ENCODE measurements around the gene ZFYVE28.

The ZFYVE28 gene

DNA sequence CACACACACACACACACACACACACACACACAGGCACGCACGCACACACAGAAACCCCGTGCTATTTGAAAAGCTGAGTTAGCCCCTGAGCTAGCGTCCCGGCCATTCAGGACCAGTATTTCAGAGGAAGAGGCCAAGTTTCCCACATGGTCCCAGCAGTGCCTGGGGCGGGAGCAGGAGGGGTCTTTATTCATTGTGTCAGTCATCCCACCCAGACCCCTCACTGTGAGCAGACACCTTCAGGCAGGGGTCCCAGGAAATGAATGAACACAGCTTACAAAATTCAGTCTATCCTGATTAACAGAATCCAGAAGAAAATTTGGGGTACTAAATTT, 58.1 kb downstream of the ZFYVE28 start:
- DNase-seq (ENCODE audit: extremely low spot score), result no peak
- TF ChIP-seq L3MBTL2 (conservative IDR thresholded peaks at IDR 0.05), result no peak
- CTCF ChIA-PET, result interaction anchor here (0.6 to 1.6 kb wide), 2 partner anchors 140 to 421 kb away, joined by 3 read pairs; no protein-coding TSS in a partner anchor
- POLR2A ChIA-PET, result no interaction called here

GRCh38 chr4:2359591-2360395, 58.7 kb downstream of the ZFYVE28 start:
- ChIA-PET CTCF (interaction anchor here (1.6 kb wide), 1 partner anchor 139 kb away, joined by 3 read pairs; no protein-coding TSS in a partner anchor), POLR2A (no interaction called here)
- TF ChIP-seq ZNF384 (IDR thresholded peaks at IDR 0.05) (no peak), CTBP1 (IDR thresholded peaks at IDR 0.05; ENCODE audit: borderline replicate concordance) (no peak), PKNOX1 (IDR thresholded peaks at IDR 0.05) (no peak), SUZ12 (IDR thresholded peaks at IDR 0.05) (no peak), SP1 (IDR thresholded peaks at IDR 0.05) (no peak), FOXK2 (IDR thresholded peaks at IDR 0.05) (no peak), L3MBTL2 (conservative IDR thresholded peaks at IDR 0.05) (no peak), LEF1 (IDR thresholded peaks at IDR 0.05; ENCODE audit: borderline replicate concordance) (no peak), FOXA1 (IDR thresholded peaks at IDR 0.05) (no peak), TARDBP (IDR thresholded peaks at IDR 0.05) (no peak), HDGF (IDR thresholded peaks at IDR 0.05; ENCODE audit: borderline replicate concordance) (no peak), FOXM1 (IDR thresholded peaks at IDR 0.05; ENCODE audit: borderline replicate concordance) (no peak), BHLHE40 (IDR thresholded peaks at IDR 0.05; ENCODE audit: borderline replicate concordance) (no peak), ARNT (IDR thresholded peaks at IDR 0.05) (no peak), ELF4 (IDR thresholded peaks at IDR 0.05) (no peak), NFRKB (IDR thresholded peaks at IDR 0.05) (no peak)
- DNase-seq (ENCODE audit: extremely low spot score), result no peak

DNA sequence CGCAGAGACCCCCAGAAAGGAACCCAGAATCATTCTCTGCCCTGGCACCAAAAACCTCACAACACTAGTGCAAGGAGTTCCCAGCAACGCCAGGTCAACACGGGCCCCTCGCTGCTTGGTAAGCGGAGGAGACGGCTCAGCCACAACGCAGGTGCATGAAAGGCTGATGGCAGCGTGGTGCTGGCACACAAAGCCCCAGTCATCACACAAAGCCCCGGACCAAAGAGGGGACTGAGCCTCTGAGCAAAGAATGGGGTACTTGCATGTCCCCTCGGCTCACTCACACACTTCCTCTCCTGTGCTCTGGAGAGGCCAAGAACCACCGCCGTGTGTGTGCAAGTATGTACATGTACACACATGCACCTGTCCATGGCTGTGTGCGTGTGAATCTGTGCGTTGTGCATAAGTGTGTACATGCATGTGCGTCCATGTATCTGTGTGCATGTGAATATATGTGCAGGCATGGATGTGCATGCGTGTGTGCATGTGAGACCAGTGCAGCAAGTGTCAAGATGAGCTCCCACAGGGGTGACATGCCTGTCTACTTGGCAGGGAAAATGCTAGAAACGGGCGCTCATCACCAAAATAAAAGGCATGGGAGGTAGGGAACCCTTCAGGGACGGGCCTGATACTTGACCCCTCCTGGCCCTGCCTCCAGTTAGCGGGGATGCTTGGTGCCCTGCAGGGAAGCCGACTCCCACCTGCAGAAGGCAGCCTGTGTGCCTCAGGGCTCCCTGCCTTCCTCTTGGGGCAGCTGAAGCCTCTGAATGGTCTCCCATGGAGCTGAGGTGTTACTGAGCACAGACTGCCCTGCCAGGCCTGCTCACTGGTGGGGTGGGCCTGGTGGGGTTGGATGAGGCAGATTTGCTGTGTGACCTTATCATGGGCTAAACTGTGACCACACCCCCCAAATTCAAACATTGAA, 60.4 kb downstream of the ZFYVE28 start:
- ChIA-PET CTCF (interaction anchor here (1.2 kb wide), 1 partner anchor 138 kb away, joined by 4 read pairs; no protein-coding TSS in a partner anchor), POLR2A (no interaction called here)
- TF ChIP-seq LEF1 (IDR thresholded peaks at IDR 0.05; ENCODE audit: borderline replicate concordance) (no peak), SUZ12 (IDR thresholded peaks at IDR 0.05) (no peak), L3MBTL2 (conservative IDR thresholded peaks at IDR 0.05) (no peak), HDGF (IDR thresholded peaks at IDR 0.05; ENCODE audit: borderline replicate concordance) (no peak), TARDBP (IDR thresholded peaks at IDR 0.05) (no peak), FOXA1 (IDR thresholded peaks at IDR 0.05) (no peak)
- no peak for DNase-seq (ENCODE audit: extremely low spot score)

GRCh38 chr4:2356123-2357069, 62.0 kb downstream of the ZFYVE28 start:
- ChIA-PET CTCF (interaction anchor here (1.2 kb wide), 1 partner anchor 136 kb away, joined by 4 read pairs; no protein-coding TSS in a partner anchor), POLR2A (no interaction called here)
- TF ChIP-seq BHLHE40 (IDR thresholded peaks at IDR 0.05; ENCODE audit: borderline replicate concordance), result no peak
- no peak for TF ChIP-seq FOXA1 (IDR thresholded peaks at IDR 0.05)
- TF ChIP-seq ARNT (IDR thresholded peaks at IDR 0.05), result no peak
- TF ChIP-seq ZNF384 (IDR thresholded peaks at IDR 0.05), result no peak
- TF ChIP-seq FOXM1 (IDR thresholded peaks at IDR 0.05; ENCODE audit: borderline replicate concordance), result no peak
- TF ChIP-seq SP1 (IDR thresholded peaks at IDR 0.05), result no peak
- no peak for TF ChIP-seq LEF1 (IDR thresholded peaks at IDR 0.05; ENCODE audit: borderline replicate concordance)
- no peak for TF ChIP-seq L3MBTL2 (conservative IDR thresholded peaks at IDR 0.05)
- TF ChIP-seq NFRKB (IDR thresholded peaks at IDR 0.05), result no peak
- TF ChIP-seq PKNOX1 (IDR thresholded peaks at IDR 0.05), result no peak
- TF ChIP-seq TARDBP (IDR thresholded peaks at IDR 0.05), result no peak
- no peak for TF ChIP-seq CTBP1 (IDR thresholded peaks at IDR 0.05; ENCODE audit: borderline replicate concordance)
- TF ChIP-seq HDGF (IDR thresholded peaks at IDR 0.05; ENCODE audit: borderline replicate concordance), result no peak
- no peak for DNase-seq (ENCODE audit: extremely low spot score)

DNA sequence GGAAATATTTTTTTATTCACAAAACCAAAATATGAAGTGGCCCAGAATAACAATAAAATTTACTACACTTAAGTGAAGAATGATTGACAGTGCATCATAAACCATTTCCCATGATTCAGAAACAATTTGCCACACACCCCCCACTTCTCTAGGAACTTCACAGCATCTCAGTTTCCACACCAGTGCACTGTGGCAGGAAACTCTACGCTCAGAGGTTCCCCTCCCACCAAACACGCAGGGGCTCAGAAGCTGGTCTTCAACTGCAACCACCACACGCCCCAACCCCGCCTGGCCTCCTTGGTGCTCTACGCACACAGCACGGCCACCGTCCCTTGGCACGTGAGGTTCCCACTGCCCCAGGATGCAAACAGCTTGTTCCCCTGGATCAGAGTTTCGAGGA, 63.7 kb downstream of the ZFYVE28 start:
- DNase-seq (ENCODE audit: extremely low spot score), result no peak
- TF ChIP-seq FOXK2 (IDR thresholded peaks at IDR 0.05), result no peak
- TF ChIP-seq PKNOX1 (IDR thresholded peaks at IDR 0.05), result peak; percentile 57
- no peak for TF ChIP-seq ARNT (IDR thresholded peaks at IDR 0.05)
- TF ChIP-seq BHLHE40 (IDR thresholded peaks at IDR 0.05; ENCODE audit: borderline replicate concordance), result no peak
- POLR2A ChIA-PET, result no interaction called here
- CTCF ChIA-PET, result interaction anchor here (1.7 kb wide), 1 partner anchor 11 kb away, joined by 6 read pairs; no protein-coding TSS in a partner anchor

Data from HEK293T (cell line).